Fibroblast of lung (primary cell): ENCODE results near the gene MINDY4B. TPM values are rescaled to one million over a fixed set of nuclear protein-coding genes. Genes with fewer than 3 reads are reported as not detected.

Experiments
- DNase-seq, 2 donors: peaks; one replicate each; pipeline versions ENCODE4 v3.0.0 to v3.0.0-alpha.2; 2010; ENCODE audit warnings: low read depth in 2 of 2
- H2AFZ ChIP-seq: 2 replicates; pipeline ENCODE4 v1.5.1; 2012; ENCODE audit warnings: low read length, control low read depth, inconsistent platforms
- H3K27ac ChIP-seq: 2 replicates; pipeline ENCODE4 v1.5.1; 2011; ENCODE audit warnings: low read length, control low read depth; ENCODE audit not compliant: insufficient read depth
- H3K27me3 ChIP-seq: 2 replicates; pipeline ENCODE4 v1.5.1; 2011; ENCODE audit warnings: mild to moderate bottlenecking, low read length; ENCODE audit not compliant: control insufficient read depth, insufficient read depth
- H3K36me3 ChIP-seq: 2 replicates; pipeline ENCODE4 v1.5.1; 2011; ENCODE audit warnings: low read length; ENCODE audit not compliant: control insufficient read depth, insufficient read depth
- H3K4me1 ChIP-seq: 2 replicates; pipeline ENCODE4 v1.5.1; 2011; ENCODE audit warnings: low read length; ENCODE audit not compliant: control insufficient read depth, insufficient read depth; ENCODE audit errors: extremely low read depth
- H3K4me2 ChIP-seq: 2 replicates; pipeline ENCODE4 v1.5.1; 2011; ENCODE audit warnings: low read length, control low read depth; ENCODE audit not compliant: insufficient read depth; ENCODE audit errors: extremely low read depth
- H3K4me3 ChIP-seq, 4 experiments: fragments of 200-600 bp in 1 of 4; sonication (generic) in 1 of 4; replicated peaks in 1 of 4; 2 replicates each; pipeline ENCODE4 v1.5.1; 2011 to 2016; ENCODE audit warnings: low read length in 4 of 4, low read depth in 3 of 4, mild to moderate bottlenecking in 3 of 4, control low read depth in 2 of 4, inconsistent platforms in 1 of 4, mixed read lengths in 1 of 4; ENCODE audit not compliant: insufficient read depth in 1 of 4; ENCODE audit errors: control extremely low read depth in 1 of 4
- H3K79me2 ChIP-seq: 2 replicates; pipeline ENCODE4 v1.5.1; 2012; ENCODE audit warnings: mild to moderate bottlenecking, low read length, inconsistent platforms; ENCODE audit not compliant: control insufficient read depth, insufficient read depth
- H3K9ac ChIP-seq: 2 replicates; pipeline ENCODE4 v1.5.1; 2011; ENCODE audit warnings: mild to moderate bottlenecking, low read length, control low read depth; ENCODE audit not compliant: insufficient read depth
- H3K9me3 ChIP-seq: 2 replicates; pipeline ENCODE4 v1.5.1; 2012; ENCODE audit warnings: low read depth, low read length; ENCODE audit not compliant: control insufficient read depth, insufficient read depth
- H4K20me1 ChIP-seq: 2 replicates; pipeline ENCODE4 v1.5.1; 2011; ENCODE audit warnings: low read length; ENCODE audit not compliant: control insufficient read depth, insufficient read depth; ENCODE audit errors: extremely low read depth
- EZH2 ChIP-seq: IDR thresholded peaks from 2 replicates; pipeline ENCODE4 v1.5.1; 2012; ENCODE audit warnings: low read length, control low read depth, mild to moderate bottlenecking; ENCODE audit errors: missing control alignments
- polyA plus RNA-seq, 2 donors: library from polyadenylated mRNA; depleted of rRNA in 1 of 2; stranded (reverse) in 1 of 2; unstranded in 1 of 2; fragments of >200 nt; gene quantifications; 2 replicates each; pipeline ENCODE4 v1.2.1, GENCODE V29; 2011 to 2012; ENCODE audit warnings: missing spikeins in 1 of 2
- total RNA-seq: library from RNA; depleted of rRNA; stranded (reverse); fragments of >200 nt; gene quantifications from 2 replicates; pipeline ENCODE4 v1.2.1, GENCODE V29; 2014
- TF ChIP-seq, protein P1 (sequence below), 2 donors: IDR thresholded peaks in 1 of 2; conservative IDR thresholded peaks in 1 of 2; 1 replicate in 1 of 2; 2 replicates in 1 of 2; pipeline ENCODE4 v1.5.1; 2011 to 2012; ENCODE audit warnings: low read length in 2 of 2, control low read depth in 1 of 2, inconsistent platforms in 1 of 2, low read depth in 1 of 2, mild to moderate bottlenecking in 1 of 2

Gene MINDY4B
- total and polyA plus RNA-seq, 2 donors (not counting 1 experiment from before 2014, with no cell fraction given), result not detected

DNA sequence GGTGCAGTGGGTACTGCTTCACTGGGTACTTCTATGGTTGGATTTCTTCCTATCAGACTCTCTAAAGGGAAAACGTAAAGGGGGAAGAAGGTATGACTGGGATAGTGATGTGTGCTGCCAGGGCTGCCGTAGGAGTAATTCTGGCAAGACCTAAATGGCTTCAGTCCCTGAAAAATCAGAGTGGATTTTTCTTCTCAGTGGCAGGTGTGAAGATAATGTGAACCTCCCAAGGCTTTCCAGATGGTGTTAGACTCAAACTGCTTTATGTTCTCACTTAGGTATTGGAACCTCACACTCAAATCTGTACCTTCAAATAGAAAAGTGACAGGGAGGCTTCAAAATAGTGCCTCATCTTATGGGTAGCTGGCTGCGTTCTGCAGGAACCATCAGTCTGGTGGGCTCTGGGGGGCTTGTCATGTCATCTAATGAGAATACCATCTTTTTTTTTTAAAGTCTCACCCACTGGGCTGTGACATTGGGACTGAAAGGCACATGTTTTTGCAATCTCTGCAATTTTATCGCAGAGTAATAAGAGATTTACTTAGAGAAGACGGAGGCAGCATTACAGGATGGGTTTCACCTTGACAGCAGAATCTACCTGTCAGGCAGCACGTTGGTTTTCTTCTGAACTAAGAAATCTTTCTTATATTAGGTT lies 28.5 kb downstream of the MINDY4B start:
- DNase-seq, result no peak
- no peak for TF ChIP-seq EZH2
- TF ChIP-seq, protein P1, sequence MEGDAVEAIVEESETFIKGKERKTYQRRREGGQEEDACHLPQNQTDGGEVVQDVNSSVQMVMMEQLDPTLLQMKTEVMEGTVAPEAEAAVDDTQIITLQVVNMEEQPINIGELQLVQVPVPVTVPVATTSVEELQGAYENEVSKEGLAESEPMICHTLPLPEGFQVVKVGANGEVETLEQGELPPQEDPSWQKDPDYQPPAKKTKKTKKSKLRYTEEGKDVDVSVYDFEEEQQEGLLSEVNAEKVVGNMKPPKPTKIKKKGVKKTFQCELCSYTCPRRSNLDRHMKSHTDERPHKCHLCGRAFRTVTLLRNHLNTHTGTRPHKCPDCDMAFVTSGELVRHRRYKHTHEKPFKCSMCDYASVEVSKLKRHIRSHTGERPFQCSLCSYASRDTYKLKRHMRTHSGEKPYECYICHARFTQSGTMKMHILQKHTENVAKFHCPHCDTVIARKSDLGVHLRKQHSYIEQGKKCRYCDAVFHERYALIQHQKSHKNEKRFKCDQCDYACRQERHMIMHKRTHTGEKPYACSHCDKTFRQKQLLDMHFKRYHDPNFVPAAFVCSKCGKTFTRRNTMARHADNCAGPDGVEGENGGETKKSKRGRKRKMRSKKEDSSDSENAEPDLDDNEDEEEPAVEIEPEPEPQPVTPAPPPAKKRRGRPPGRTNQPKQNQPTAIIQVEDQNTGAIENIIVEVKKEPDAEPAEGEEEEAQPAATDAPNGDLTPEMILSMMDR (conservative IDR thresholded peaks at IDR 0.05 in 1 of 2, IDR thresholded peaks at IDR 0.05 in 1 of 2; ENCODE audit: low read depth in 1 of 2, low read length in 2 of 2), result no peak
- H3K79me2 ChIP-seq, result no peaks in the 10 kb centered on the region
- H3K4me3 ChIP-seq, result no peak overlapping the region
- H4K20me1 ChIP-seq, result no peaks in the 10 kb centered on the region
- no peak overlapping the region for H3K27ac ChIP-seq
- no peaks in the 10 kb centered on the region for H3K9me3 ChIP-seq
- no peaks in the 10 kb centered on the region for H3K4me1 ChIP-seq
- no peak overlapping the region for H2AFZ ChIP-seq
- H3K27me3 ChIP-seq, result no peaks in the 10 kb centered on the region
- no peak overlapping the region for H3K4me2 ChIP-seq
- H3K36me3 ChIP-seq, result no peaks in the 10 kb centered on the region
- H3K9ac ChIP-seq, result no peak overlapping the region

DNA sequence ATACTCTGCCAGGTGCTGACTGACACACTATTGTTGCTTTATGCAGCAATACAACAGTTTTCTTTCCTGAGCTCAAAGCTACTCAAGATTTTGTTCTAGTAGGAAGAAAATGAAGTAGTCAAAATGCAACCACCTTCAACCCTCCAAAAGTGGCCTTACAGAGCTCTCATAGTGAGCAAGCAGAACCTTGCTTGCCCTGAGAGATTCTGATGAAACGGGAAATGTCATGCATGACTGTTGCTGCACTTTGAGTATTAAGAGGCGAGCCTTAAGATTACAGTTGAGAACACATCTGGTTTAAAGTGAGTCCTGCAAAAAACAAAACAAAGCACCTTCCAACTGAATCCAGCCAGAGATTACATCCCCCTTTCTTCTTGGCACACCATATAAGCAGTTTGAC lies 29.7 kb downstream of the MINDY4B start:
- no peaks in the 10 kb centered on the region for H3K4me1 ChIP-seq
- H3K27me3 ChIP-seq, result no peaks in the 10 kb centered on the region
- H3K36me3 ChIP-seq, result no peaks in the 10 kb centered on the region
- H3K4me2 ChIP-seq, result no peak overlapping the region
- H3K4me3 ChIP-seq, result no peak overlapping the region
- no peak overlapping the region for H3K9ac ChIP-seq
- no peaks in the 10 kb centered on the region for H3K79me2 ChIP-seq
- no peak overlapping the region for H2AFZ ChIP-seq
- H3K27ac ChIP-seq, result no peak overlapping the region
- no peaks in the 10 kb centered on the region for H3K9me3 ChIP-seq
- DNase-seq, result peak in 1 of 2 donors; percentile 6
- no peaks in the 10 kb centered on the region for H4K20me1 ChIP-seq
- TF ChIP-seq, protein P1 (conservative IDR thresholded peaks at IDR 0.05 in 1 of 2, IDR thresholded peaks at IDR 0.05 in 1 of 2; ENCODE audit: low read depth in 1 of 2, low read length in 2 of 2), result no peak
- TF ChIP-seq EZH2, result no peak

DNA sequence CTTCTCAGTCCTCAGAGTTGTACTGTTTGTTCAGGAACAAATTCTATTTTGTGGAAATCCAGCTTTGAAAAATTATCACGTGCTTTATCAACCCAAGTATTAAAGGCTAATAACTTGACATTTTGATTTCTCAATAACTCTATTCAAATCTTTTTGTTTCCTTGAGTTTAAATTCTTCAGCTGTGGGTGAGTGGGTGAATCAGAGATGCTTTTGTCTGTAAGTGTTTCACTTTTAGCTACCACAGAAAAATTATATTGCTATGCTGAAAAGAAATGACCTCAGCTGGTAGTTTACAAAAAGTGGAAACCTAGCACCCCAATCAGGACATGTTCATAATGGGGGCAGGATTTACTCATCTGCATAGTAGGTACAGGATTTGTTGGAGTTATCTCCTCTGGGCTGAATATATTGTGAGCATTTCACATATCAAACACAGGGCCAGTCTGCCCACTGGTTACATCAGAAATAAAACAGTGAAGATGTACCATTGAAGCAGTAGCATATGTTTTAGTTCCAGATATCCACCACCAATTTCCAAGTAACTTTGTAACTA lies 30.5 kb downstream of the MINDY4B start:
- no peaks in the 10 kb centered on the region for H3K27me3 ChIP-seq
- no peaks in the 10 kb centered on the region for H3K79me2 ChIP-seq
- no peak overlapping the region for H3K27ac ChIP-seq
- H2AFZ ChIP-seq, result no peak overlapping the region
- no peaks in the 10 kb centered on the region for H4K20me1 ChIP-seq
- no peak overlapping the region for H3K9ac ChIP-seq
- no peak overlapping the region for H3K4me3 ChIP-seq
- H3K4me1 ChIP-seq, result no peaks in the 10 kb centered on the region
- no peaks in the 10 kb centered on the region for H3K9me3 ChIP-seq
- no peak for TF ChIP-seq EZH2
- TF ChIP-seq, protein P1 (conservative IDR thresholded peaks at IDR 0.05 in 1 of 2, IDR thresholded peaks at IDR 0.05 in 1 of 2; ENCODE audit: low read depth in 1 of 2, low read length in 2 of 2), result no peak
- peak in 1 of 2 donors; percentile 48 for DNase-seq
- H3K36me3 ChIP-seq, result no peaks in the 10 kb centered on the region
- no peak overlapping the region for H3K4me2 ChIP-seq
